Ovary (tissue), 3 donors: ENCODE measurements around the gene PURB.
"Not testable (repeated sequence)": the region's sequence is repeated elsewhere in the genome, so short reads cannot be mapped to it uniquely, and the experiment has no call there.

ENCODE experiments used
- CTCF ChIP-seq, 3 donors: fragments of 450-650 bp in 2 of 3; fragments of 200-600 bp in 1 of 3; IDR thresholded peaks; one replicate each; pipeline versions ENCODE4 v1.5.1 to v1.8.0; 2016 to 2022; ENCODE audit warnings: antibody characterized with exemption in 3 of 3, mild to moderate bottlenecking in 1 of 3
- POLR2A ChIP-seq: fragments of 450-650 bp; IDR thresholded peaks from one replicate; pipeline ENCODE4 v1.6.1; 2017; ENCODE audit warnings: antibody characterized with exemption, mild to moderate bottlenecking, moderate library complexity
- donor health status: DM: no; HTN: no; CAD: no.

- not testable (repeated sequence) for TF ChIP-seq CTCF (IDR thresholded peaks at IDR 0.05); POLR2A
These were observed 42.7 kb downstream of the PURB start for GRCh38 chr7:44842675-44843074.
